K562 (cell line): ENCODE results near the gene SLC17A8. TPM values are rescaled to one million over a fixed set of nuclear protein-coding genes. Genes with fewer than 3 reads are reported as not detected.

Source experiments
- ATAC-seq: fragments of 200-7000 bp; cut with Tn5 transposase; 3 replicates; pipeline ENCODE4 v1.9.1; 2020; ENCODE audit warnings: moderate library complexity
- BruUV-seq: library from RNA; stranded (reverse); fragments of 400-500 nt; replicated peaks from 2 replicates; lab custom pipeline; 2021; lab: Mats Ljungman, UMichigan
- CTCF ChIA-PET: fragments of 300-600 bp; formaldehyde crosslinking; extraction: SDS; loops from one replicate; lab custom pipeline; 2021; ENCODE audit warnings: low intra/inter-chr PET ratio; lab: Yijun Ruan, JAX
- POLR2A ChIA-PET: fragments of 300-600, 350-650 bp; sonication (Branson Sonifier 250); formaldehyde crosslinking; extraction: SDS; loops from one replicate; lab custom pipeline; 2021; ENCODE audit warnings: antibody characterized with exemption, inconsistent platforms; lab: Yijun Ruan, JAX
- DNase-seq, 4 experiments: peaks; one replicate each; pipeline versions ENCODE4 v3.0.0 to v3.0.0-alpha.2; 2011 to 2018; ENCODE audit warnings: low spot score in 3 of 4, mixed read lengths in 3 of 4; ENCODE audit errors: extremely low read depth in 1 of 4
- FAIRE-seq: peaks from 2 replicates; lab custom pipeline; 2011; peaks lifted over from hg19 to GRCh38; lab: Jason Lieb, UNC
- H2AFZ ChIP-seq: 2 replicates; pipeline ENCODE4 v1.6.0; 2011; ENCODE audit warnings: low read depth, low read length, control low read depth, inconsistent platforms
- H3K27ac ChIP-seq: fragments of 200-600 bp; 3 replicates; pipeline ENCODE4 v1.8.0; 2011; ENCODE audit warnings: low read depth, mild to moderate bottlenecking, control low read depth, inconsistent platforms, low read length, moderate library complexity, mixed read lengths; ENCODE audit errors: extremely low read depth
- H3K27me3 ChIP-seq, 2 experiments: fragments of 300-600 bp in 1 of 2; 2 replicates in 1 of 2; 3 replicates in 1 of 2; pipeline versions ENCODE4 v1.6.0 to v1.8.0; 2011; ENCODE audit warnings: inconsistent platforms in 2 of 2, low read length in 2 of 2, mild to moderate bottlenecking in 1 of 2, mixed read lengths in 1 of 2, moderate library complexity in 1 of 2; ENCODE audit not compliant: control insufficient read depth in 2 of 2, insufficient read depth in 2 of 2
- H3K36me3 ChIP-seq: fragments of 300-600 bp; 3 replicates; pipeline ENCODE4 v1.8.0; 2011; ENCODE audit warnings: mild to moderate bottlenecking, low read length, inconsistent platforms; ENCODE audit not compliant: control insufficient read depth, insufficient read depth
- H3K4me1 ChIP-seq, 2 experiments: fragments of 200-600 bp in 1 of 2; replicated peaks in 1 of 2; 2 replicates in 1 of 2; 3 replicates in 1 of 2; pipeline versions ENCODE4 v1.5.1 to v1.8.0; 2011; ENCODE audit warnings: inconsistent platforms in 2 of 2, low read length in 2 of 2, mild to moderate bottlenecking in 1 of 2, mixed read lengths in 1 of 2, moderate library complexity in 1 of 2; ENCODE audit not compliant: control insufficient read depth in 2 of 2, insufficient read depth in 2 of 2
- H3K4me2 ChIP-seq: 2 replicates; pipeline ENCODE4 v1.6.1; 2011; ENCODE audit warnings: low read length, control low read depth, inconsistent platforms, mixed read lengths; ENCODE audit not compliant: insufficient read depth
- H3K4me3 ChIP-seq: fragments of 200-600 bp; sonication (generic), shearing (Covaris generic); 2 replicates; pipeline ENCODE4 v1.5.1; 2016; ENCODE audit warnings: control low read depth, inconsistent platforms
- H3K79me2 ChIP-seq: fragments of 200-600 bp; 3 replicates; pipeline ENCODE4 v1.8.0; 2011; ENCODE audit warnings: low read length, inconsistent platforms; ENCODE audit not compliant: control insufficient read depth, insufficient read depth
- H3K9ac ChIP-seq, 2 experiments: 2 replicates each; pipeline versions ENCODE4 v1.6.0 to v1.6.1; 2011; ENCODE audit warnings: low read depth in 2 of 2, low read length in 2 of 2, control low read depth in 1 of 2, inconsistent platforms in 1 of 2, mild to moderate bottlenecking in 1 of 2, mixed read lengths in 1 of 2; ENCODE audit not compliant: insufficient read depth in 1 of 2
- H3K9me1 ChIP-seq: one replicate; pipeline ENCODE4 v1.6.0; 2011; ENCODE audit warnings: inconsistent platforms, mild to moderate bottlenecking, low read length, moderate library complexity; ENCODE audit not compliant: control insufficient read depth, insufficient read depth
- H3K9me3 ChIP-seq: replicated peaks from 2 replicates; pipeline ENCODE4 v1.5.1; 2011; ENCODE audit warnings: low read depth, low read length, inconsistent platforms; ENCODE audit not compliant: control insufficient read depth, insufficient read depth
- H4K20me1 ChIP-seq: replicated peaks from 2 replicates; pipeline ENCODE4 v1.6.1; 2011; ENCODE audit warnings: low read length, inconsistent platforms, mixed read lengths; ENCODE audit not compliant: control insufficient read depth, insufficient read depth
- MTF1 ChIP-seq: fragments of 250-450 bp; sonication (Bioruptor Pico); IDR thresholded peaks from 2 replicates; pipeline ENCODE4 v1.9.0; 2021; ENCODE audit warnings: moderate library complexity, mild to moderate bottlenecking, inconsistent platforms, borderline replicate concordance
- NCOA6 ChIP-seq: fragments of 450-650 bp; IDR thresholded peaks from 2 replicates; pipeline ENCODE4 v1.6.1; 2017; ENCODE audit warnings: mild to moderate bottlenecking
- PML ChIP-seq: IDR thresholded peaks from 2 replicates; pipeline ENCODE4 v1.6.1; 2012; ENCODE audit warnings: low read length, inconsistent platforms
- TAL1 ChIP-seq: fragments of 450-650 bp; IDR thresholded peaks from 2 replicates; pipeline ENCODE4 v1.6.1; 2016; ENCODE audit warnings: mild to moderate bottlenecking
- ZC3H8 ChIP-seq: fragments of 450-650 bp; IDR thresholded peaks from 2 replicates; pipeline ENCODE4 v1.6.1; 2017
- ZEB2 ChIP-seq: fragments of 450-650 bp; IDR thresholded peaks from 2 replicates; pipeline ENCODE4 v1.6.1; 2016
- ZNF124 ChIP-seq: sonication (generic); formaldehyde crosslinking; IDR thresholded peaks from 2 replicates; pipeline ENCODE4 v1.8.1; 2022; ENCODE audit warnings: missing genetic modification reagents
- ZNF217 ChIP-seq: sonication (generic); formaldehyde crosslinking; IDR thresholded peaks from 2 replicates; pipeline ENCODE4 v1.8.0; 2022; ENCODE audit warnings: mild to moderate bottlenecking, missing genetic modification reagents
- ZNF584 ChIP-seq: fragments of 200-800 bp; sonication (Bioruptor generic); IDR thresholded peaks from 2 replicates; pipeline ENCODE4 v1.6.1; 2016; ENCODE audit warnings: low read depth, mild to moderate bottlenecking, missing genetic modification characterization, missing compliant biosample characterization
- ZNF592 ChIP-seq: fragments of 450-650 bp; IDR thresholded peaks from 2 replicates; pipeline ENCODE4 v1.6.1; 2017; ENCODE audit warnings: antibody characterized with exemption, mild to moderate bottlenecking
- WGBS: fragments of 100-300 bp; shearing (Covaris generic); methylation state at CpG from one replicate; pipeline ENCODE4 v1.1.6; 2016; ENCODE audit warnings: low coverage, mixed read lengths; ENCODE audit not compliant: insufficient coverage; ENCODE audit errors: missing lambda C conversion rate; 5-methylcytosine and 5-hydroxymethylcytosine counted together
- in situ Hi-C: fragments of 300-500 bp; cut with MboI; formaldehyde crosslinking; loops from 4 replicates; pipeline ENCODE4 v1.15.0; 2018; ENCODE audit warnings: inconsistent platforms, mixed read lengths
- intact Hi-C: fragments of 100-400 bp; cut with micrococcal nuclease; formaldehyde crosslinking; loops from 2 replicates; pipeline ENCODE4 v1.14.2; 2022
- polyA plus RNA-seq, 8 experiments: library from polyadenylated mRNA; depleted of rRNA in 4 of 8; stranded (reverse) in 5 of 8; unstranded in 3 of 8; fragments of >200 nt; fragmentation: Nextera tagmentation in 2 of 8; fragmentation: Illumina TruSeq in 1 of 8; extraction: Ambion mirVana in 2 of 8; extraction: Trizol in 1 of 8; gene quantifications; 2 replicates each; pipeline versions ENCODE4 v1.2.1 to v1.2.3, GENCODE V29; 2011 to 2014; ENCODE audit warnings: inconsistent platforms in 1 of 8, missing spikeins in 1 of 8
- total RNA-seq, 7 experiments: library from RNA; depleted of rRNA in 6 of 7; stranded (reverse); fragments of >200 nt in 6 of 7; fragmentation: Illumina TruSeq in 2 of 7; extraction: Trizol in 2 of 7; gene quantifications; 2 replicates each; pipeline versions ENCODE4 v1.2.1 to v1.2.3, GENCODE V29; 2011 to 2021; ENCODE audit warnings: low replicate concordance in 1 of 7
- TF ChIP-seq, protein P1 (sequence below): fragments of 250-450 bp; sonication (Bioruptor Pico); IDR thresholded peaks from 2 replicates; pipeline ENCODE4 v1.8.0; 2021; ENCODE audit warnings: mild to moderate bottlenecking, moderate library complexity
- TF ChIP-seq, protein P2 (sequence below): fragments of 250-450 bp; sonication (Bioruptor Pico); IDR thresholded peaks from 2 replicates; pipeline ENCODE4 v1.4.0; 2020; ENCODE audit warnings: mild to moderate bottlenecking, moderate library complexity, borderline replicate concordance

SLC17A8 gene
- total and polyA plus RNA-seq, 9 of the 15 experiments (the other 6 are each of a cell fraction or from before 2014, with no cell fraction given): 0.03 TPM; not detected in 8

DNA sequence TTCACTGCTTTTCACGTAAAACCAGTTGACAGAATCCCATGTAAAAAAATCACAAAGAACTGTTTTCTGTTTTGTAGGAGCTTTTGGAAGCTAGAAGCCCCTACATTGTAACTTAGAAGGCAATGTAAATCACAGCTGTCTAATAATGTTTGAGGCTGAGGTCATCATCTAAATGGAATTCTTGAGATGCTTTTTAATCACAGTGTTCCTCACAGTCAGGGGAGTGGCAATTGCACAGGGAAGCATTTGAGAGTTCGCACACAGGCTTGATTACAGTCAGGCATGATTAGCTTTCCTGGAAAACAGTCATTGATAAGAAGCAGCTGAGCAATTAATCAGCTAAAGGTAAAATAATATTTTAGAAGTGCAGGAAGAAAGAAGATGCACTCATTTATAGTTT lies 2.9 kb downstream of the SLC17A8 start:
- in situ Hi-C loops: loop anchor here (10.0 kb wide), 1 partner anchor 195 kb away; no protein-coding TSS in a partner anchor
- FAIRE-seq: no peak
- ATAC-seq: no peak

More for the DNA sequence above, 2.9 kb downstream of the SLC17A8 start:
- Histone ChIP-seq H3K9ac (no peak overlapping the region), H3K79me2 (no peaks in the 10 kb centered on the region), H3K27ac (no peak overlapping the region), H3K4me1 (no peaks in the 10 kb centered on the region), H3K27me3 (peaks cover 0 to 17% of the 10 kb centered on the region in 2 experiments; a peak in 2 of 5 replicates), H3K9me1 (no peaks in the 10 kb centered on the region), H3K36me3 (no peaks in the 10 kb centered on the region), H3K4me2 (no peak overlapping the region), H4K20me1 (no peaks in the 10 kb centered on the region), H2AFZ (no peak overlapping the region), H3K9me3 (no peaks in the 10 kb centered on the region), H3K4me3 (no peak overlapping the region)
- TF ChIP-seq ZC3H8 (no peak), ZNF124 (CRISPR knock-in tag) (no peak), ZEB2 (no peak), ZNF217 (CRISPR knock-in tag) (no peak), PML (no peak), TAL1 (no peak), ZNF584 (CRISPR knock-in tag) (no peak), MTF1 (CRISPR knock-in tag) (no peak), ZNF592 (no peak), NCOA6 (no peak)
- TF ChIP-seq, protein P1, sequence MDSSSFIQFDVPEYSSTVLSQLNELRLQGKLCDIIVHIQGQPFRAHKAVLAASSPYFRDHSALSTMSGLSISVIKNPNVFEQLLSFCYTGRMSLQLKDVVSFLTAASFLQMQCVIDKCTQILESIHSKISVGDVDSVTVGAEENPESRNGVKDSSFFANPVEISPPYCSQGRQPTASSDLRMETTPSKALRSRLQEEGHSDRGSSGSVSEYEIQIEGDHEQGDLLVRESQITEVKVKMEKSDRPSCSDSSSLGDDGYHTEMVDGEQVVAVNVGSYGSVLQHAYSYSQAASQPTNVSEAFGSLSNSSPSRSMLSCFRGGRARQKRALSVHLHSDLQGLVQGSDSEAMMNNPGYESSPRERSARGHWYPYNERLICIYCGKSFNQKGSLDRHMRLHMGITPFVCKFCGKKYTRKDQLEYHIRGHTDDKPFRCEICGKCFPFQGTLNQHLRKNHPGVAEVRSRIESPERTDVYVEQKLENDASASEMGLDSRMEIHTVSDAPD (CRISPR knock-in tag): no peak
- TF ChIP-seq, protein P2, sequence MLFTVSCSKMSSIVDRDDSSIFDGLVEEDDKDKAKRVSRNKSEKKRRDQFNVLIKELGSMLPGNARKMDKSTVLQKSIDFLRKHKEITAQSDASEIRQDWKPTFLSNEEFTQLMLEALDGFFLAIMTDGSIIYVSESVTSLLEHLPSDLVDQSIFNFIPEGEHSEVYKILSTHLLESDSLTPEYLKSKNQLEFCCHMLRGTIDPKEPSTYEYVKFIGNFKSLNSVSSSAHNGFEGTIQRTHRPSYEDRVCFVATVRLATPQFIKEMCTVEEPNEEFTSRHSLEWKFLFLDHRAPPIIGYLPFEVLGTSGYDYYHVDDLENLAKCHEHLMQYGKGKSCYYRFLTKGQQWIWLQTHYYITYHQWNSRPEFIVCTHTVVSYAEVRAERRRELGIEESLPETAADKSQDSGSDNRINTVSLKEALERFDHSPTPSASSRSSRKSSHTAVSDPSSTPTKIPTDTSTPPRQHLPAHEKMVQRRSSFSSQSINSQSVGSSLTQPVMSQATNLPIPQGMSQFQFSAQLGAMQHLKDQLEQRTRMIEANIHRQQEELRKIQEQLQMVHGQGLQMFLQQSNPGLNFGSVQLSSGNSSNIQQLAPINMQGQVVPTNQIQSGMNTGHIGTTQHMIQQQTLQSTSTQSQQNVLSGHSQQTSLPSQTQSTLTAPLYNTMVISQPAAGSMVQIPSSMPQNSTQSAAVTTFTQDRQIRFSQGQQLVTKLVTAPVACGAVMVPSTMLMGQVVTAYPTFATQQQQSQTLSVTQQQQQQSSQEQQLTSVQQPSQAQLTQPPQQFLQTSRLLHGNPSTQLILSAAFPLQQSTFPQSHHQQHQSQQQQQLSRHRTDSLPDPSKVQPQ (CRISPR knock-in tag): no peak
- BruUV-seq: no TSS peak
- DNase-seq: no peak
- intact Hi-C loops: no loop called here
- CTCF ChIA-PET: no interaction called here
- POLR2A ChIA-PET: interaction anchor here (0.9 kb wide), 1 partner anchor 22 kb away, joined by 3 read pairs; no protein-coding TSS in a partner anchor
- 0% methylated on average over 2 of the region's 2 CpGs for WGBS
